ENCODE results near the gene NAXD. TPM values are rescaled to one million over a fixed set of nuclear protein-coding genes. Genes with fewer than 3 reads are reported as not detected.
"Not testable (repeated sequence)": the region's sequence is repeated elsewhere in the genome, so short reads cannot be mapped to it uniquely, and the experiment has no call there.

NAXD gene
- total RNA-seq, 1 experiment from 2014 or later, result 32.1 TPM

DNA sequence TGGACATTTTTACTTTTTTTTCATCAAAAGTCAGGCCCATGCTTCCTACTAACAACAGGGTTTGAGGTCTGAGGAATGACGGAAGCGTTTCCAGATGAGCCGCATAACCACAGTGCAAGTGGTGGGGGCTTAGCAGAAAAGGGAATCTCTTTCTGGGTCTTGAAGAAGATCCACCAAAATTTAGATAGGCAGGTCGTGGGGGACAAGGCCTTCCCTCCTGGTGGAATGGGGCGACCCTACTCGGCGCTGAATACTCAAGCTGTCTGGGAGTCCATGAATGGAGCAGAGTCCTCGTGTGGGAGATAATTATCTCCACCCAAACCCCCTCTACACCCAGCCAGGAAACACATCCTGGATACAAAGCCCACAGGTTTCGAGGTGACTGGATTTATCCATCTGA is 53.7 kb downstream of the NAXD start:
- Histone ChIP-seq H3K9me2 (ENCODE audit: insufficient read depth) (no peaks in the 10 kb centered on the region), H3K4me2 (ENCODE audit: low read length) (no peak overlapping the region), H4K20me1 (ENCODE audit: insufficient read depth) (no peaks in the 10 kb centered on the region), H3K79me2 (ENCODE audit: insufficient read depth, low read length) (no peaks in the 10 kb centered on the region; the same call in 1 of the 2 replicates), H2AFZ (ENCODE audit: low read depth, low read length, poor library complexity, severe bottlenecking) (no peak overlapping the region), H3K9ac (ENCODE audit: low read length) (no peak overlapping the region), H3K4me1 (ENCODE audit: control insufficient read depth in 1 of 2, insufficient read depth in 2 of 2, low read length in 2 of 2) (no peaks in the 10 kb centered on the region), H3K9me3 (ENCODE audit: control insufficient read depth in 1 of 2, insufficient read depth in 1 of 2, low read depth in 1 of 2, low read length in 2 of 2) (no peaks in the 10 kb centered on the region), H3K27me3 (ENCODE audit: insufficient read depth, low read length) (no peaks in the 10 kb centered on the region), H3K4me3 (replicated peaks in 1 of 2; ENCODE audit: low read depth in 1 of 2, low read length in 2 of 2) (no peak overlapping the region), H3K27ac (ENCODE audit: low read depth, low read length) (no peak overlapping the region), H3K36me3 (ENCODE audit: control insufficient read depth in 1 of 2, insufficient read depth in 2 of 2, low read length in 2 of 2) (peaks cover 17 to 24% of the 10 kb centered on the region in 2 experiments)
- TF ChIP-seq ZFX (IDR thresholded peaks at IDR 0.05) (no peak), EZH2 (IDR thresholded peaks at IDR 0.05) (no peak), EZH2phosphoT487 (IDR thresholded peaks at IDR 0.05; ENCODE audit: borderline replicate concordance) (no peak), TCF7L2 (IDR thresholded peaks at IDR 0.05; ENCODE audit: borderline replicate concordance, extremely low read depth, insufficient read depth, insufficient read length) (no peak), ZNF274 (IDR thresholded peaks at IDR 0.05; ENCODE audit: low read depth, low read length) (no peak)
- TF ChIP-seq, protein P1, sequence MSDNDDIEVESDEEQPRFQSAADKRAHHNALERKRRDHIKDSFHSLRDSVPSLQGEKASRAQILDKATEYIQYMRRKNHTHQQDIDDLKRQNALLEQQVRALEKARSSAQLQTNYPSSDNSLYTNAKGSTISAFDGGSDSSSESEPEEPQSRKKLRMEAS (IDR thresholded peaks at IDR 0.05), result no peak
- DNase-seq (ENCODE audit: low read depth, low spot score) (no peak), ATAC-seq (no peak)
- ChIA-PET RAD21 (ENCODE audit: low non-redundant PET in 1 of 2, low total read pairs in 2 of 2, uncharacterized antibody in 2 of 2, unreplicated experiment in 2 of 2) (no interaction called here), POLR2A (no interaction called here), CTCF (no interaction called here)
- no TSS peak for BruUV-seq (replicated peaks)
- intact Hi-C loops (cut with micrococcal nuclease), result no loop called here

GRCh38 chr13:110669814-110670213 is 54.5 kb downstream of the NAXD start:
- RAD21 ChIA-PET (ENCODE audit: low non-redundant PET in 1 of 2, low total read pairs in 2 of 2, uncharacterized antibody in 2 of 2, unreplicated experiment in 2 of 2), result interaction anchor here in 1 of 2 experiments (0.6 kb wide), 1 partner anchor 422 kb away, joined by 3 read pairs; no protein-coding TSS in a partner anchor
- H3K27me3 ChIP-seq (ENCODE audit: insufficient read depth, low read length); BruUV-seq (replicated peaks); H3K9ac ChIP-seq (ENCODE audit: low read length); ATAC-seq; H3K9me2 ChIP-seq (ENCODE audit: insufficient read depth); DNase-seq (ENCODE audit: low read depth, low spot score); H3K4me2 ChIP-seq (ENCODE audit: low read length); H2AFZ ChIP-seq (ENCODE audit: low read depth, low read length, poor library complexity, severe bottlenecking); H3K79me2 ChIP-seq (ENCODE audit: insufficient read depth, low read length); POLR2A ChIA-PET; H3K27ac ChIP-seq (ENCODE audit: low read depth, low read length); intact Hi-C loops (cut with micrococcal nuclease); H3K4me3 ChIP-seq (replicated peaks in 1 of 2; ENCODE audit: low read depth in 1 of 2, low read length in 2 of 2); H4K20me1 ChIP-seq (ENCODE audit: insufficient read depth); CTCF ChIA-PET; H3K9me3 ChIP-seq (ENCODE audit: control insufficient read depth in 1 of 2, insufficient read depth in 1 of 2, low read depth in 1 of 2, low read length in 2 of 2); H3K4me1 ChIP-seq (ENCODE audit: control insufficient read depth in 1 of 2, insufficient read depth in 2 of 2, low read length in 2 of 2): not testable (repeated sequence)
- H3K36me3 ChIP-seq (ENCODE audit: control insufficient read depth in 1 of 2, insufficient read depth in 2 of 2, low read length in 2 of 2), result peaks cover 14 to 19% of the 10 kb centered on the region in 2 experiments

Data from HCT116 (cell line).